Anterior cingulate cortex (tissue), 58 donors: ENCODE measurements around the gene SMG6.
"Not testable (repeated sequence)": the region's sequence is repeated elsewhere in the genome, so short reads cannot be mapped to it uniquely, and the experiment has no call there.

Source experiments
- DNase-seq, 58 donors: peaks; one replicate each; lab custom pipeline; 2025; lab: John Stamatoyannopoulos, UW

The SMG6 gene

DNA sequence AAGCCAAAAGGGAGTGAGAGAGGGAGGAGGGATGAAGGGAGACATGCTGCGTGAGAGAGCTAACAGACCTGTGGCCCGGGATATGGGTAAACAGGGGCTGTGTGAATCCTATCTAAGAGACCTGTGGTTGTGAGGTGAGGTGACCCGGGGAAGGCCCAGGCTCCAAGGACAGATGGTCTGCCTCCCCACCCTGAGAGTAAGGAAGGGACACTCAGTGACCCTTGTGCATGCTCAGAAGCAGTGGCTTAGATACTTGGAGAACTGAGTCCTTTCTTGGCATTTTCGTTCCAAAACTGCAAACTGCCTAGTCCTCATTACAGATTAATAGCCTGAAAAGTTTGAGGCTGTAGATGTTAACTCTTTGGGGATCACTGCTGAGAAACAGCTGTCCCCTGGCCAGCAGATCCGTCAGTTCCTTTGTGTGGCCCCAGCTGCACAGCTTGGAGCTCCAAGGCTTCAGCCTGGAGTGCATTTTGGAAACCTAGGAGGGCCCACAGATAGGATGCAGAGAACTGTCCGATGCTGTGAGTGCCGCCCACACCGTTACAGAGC is 121.6 kb downstream of the SMG6 start:
- no peak for DNase-seq

DNA sequence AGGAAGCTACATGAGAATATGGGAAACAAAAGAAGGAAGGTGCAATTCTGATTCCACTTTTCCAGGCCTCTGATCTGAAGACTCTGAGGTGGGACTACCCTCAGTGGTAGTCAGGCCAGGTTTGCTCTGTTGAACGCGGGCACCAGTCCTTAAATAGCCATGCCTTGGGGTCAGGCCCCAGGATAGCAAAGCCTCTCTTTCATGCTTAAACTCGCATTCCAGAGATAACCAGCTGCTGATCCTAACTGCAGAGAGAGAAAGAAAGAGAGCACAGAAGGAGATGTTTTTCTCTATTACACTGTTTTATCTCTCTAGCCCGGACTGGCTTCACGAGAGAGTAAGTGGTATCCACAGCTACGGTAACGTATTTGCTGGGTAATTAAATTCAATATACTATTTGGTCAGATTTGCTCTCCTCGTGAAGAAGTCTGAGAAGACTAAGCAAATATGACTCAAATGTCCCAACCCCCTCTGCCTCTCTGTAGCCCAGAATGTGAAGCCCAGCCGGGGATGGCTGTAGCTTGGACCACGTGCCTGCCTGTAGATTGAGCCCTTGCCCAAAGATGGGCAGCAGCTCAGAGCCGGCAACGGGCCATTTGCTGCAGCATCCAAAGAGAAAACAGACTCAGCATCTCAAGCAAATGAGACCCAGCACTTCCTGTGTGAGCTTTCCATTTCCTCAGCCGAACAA is 122.2 kb downstream of the SMG6 start:
- peak in 52 of 58 donors; percentile 24 to 84 (median 58) for DNase-seq

DNA sequence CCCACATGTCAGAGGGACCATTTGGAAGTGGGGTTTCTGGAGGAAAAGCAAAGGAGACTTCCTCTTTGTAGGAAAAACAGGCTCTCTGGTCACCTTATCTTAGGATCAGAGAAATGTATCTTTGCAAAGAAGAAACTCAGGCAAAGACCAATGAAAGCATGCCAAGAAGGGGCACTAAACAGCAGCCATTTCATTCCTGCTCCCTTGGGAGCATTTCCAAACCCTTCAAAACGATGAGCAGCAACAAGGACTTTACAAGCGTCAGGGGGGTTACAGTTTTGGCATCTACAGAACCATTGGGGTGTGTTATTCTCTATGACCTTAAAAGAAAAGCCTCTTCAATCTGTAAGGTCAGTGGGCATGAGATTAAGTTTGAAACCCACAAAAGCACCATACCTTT is 122.8 kb downstream of the SMG6 start:
- DNase-seq, result no peak

DNA sequence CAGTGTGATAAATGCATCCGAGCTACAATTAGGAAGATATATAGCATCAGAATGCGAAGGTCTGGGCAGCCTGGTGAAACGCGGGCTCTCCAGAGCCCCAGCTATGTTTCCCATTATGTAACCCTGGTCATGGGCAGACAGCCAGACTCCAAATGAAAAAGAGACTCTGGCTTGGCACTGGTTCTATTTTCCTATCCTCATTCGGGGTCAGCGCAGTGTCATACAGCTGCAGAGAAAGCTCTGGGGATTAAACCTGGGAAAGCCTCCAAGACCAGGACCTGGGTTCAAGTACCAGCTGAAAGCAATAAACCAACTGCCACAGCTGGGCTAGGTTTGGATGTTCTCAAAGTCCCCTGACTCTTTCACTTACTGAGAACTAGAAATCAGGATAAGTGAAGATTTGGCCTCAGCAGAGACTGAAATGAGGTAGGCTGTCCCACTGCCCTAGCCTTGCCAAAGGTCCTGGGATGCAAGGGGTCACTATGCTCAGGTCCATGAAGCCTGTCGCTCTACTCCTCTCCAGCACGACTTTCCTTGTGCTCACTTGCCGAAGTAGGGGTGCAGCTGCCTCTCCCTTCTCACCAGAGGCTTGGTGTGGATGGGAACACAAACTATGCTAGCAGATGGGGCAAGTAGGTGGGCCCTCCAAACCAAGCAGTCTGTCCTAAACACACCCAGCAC is 123.8 kb downstream of the SMG6 start:
- peak in 45 of 58 donors; percentile 11 to 82 (median 47) for DNase-seq

DNA sequence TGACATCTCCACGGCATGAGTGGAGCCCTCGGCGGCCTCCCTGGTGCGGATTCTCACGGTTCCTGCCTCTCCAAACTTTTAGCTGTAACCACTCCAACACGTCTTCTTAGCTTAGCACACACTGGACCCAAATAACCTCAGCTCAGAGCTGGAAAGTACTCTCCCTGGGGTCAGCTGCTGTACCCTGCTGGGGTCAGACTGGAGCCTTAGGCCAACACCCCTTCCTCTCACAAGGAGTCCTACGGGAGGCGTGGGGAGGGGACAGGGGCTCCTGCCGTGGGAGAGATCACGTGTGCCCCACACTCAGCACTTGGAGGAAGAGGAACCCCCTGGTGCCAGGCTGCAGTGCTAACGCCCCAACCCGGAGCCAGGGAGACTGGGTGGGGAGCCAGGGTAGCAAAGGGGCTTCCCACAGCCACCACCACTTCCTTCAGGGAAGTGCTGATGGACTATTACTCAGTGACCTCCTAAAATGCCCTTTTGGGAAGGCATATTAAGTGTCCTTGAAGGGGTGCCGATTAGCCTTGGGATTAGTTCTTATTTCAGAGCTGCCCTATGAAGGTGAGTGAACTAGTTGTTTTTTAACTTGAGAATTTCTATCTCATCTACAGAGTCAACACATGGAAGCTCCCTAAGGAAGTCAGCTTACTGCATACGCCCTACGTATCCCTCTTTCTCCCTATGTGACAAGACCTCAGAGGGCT is 124.6 kb downstream of the SMG6 start:
- peak in 1 of 58 donors; percentile 10 for DNase-seq

DNA sequence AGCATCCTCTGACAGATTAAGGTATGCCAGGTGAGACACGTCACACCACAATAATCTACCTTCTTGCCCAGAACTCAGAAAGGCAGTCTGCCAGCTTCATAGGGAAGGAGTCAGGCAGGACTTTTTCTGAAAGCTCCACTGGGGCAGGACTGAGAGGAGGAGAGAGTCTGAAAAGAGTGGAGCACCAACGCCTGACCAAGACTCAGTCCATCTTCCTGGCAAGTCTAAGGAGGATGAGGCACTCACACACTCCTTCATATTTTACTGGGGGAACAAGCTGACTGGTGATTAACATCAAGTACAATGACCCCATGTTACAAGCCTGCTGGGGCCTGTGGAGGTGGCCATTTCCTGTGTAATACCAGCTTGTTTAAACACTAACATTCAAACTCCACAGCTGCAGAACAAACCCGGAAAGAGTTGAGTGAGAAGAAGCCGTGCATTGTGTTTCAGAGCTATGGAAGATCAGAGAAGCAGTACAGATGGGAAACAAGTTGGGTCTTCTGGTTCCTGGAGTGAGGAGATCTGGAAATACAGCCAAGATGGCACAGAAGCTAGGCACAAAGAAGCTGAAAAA is 126.3 kb downstream of the SMG6 start:
- DNase-seq, result no peak

DNA sequence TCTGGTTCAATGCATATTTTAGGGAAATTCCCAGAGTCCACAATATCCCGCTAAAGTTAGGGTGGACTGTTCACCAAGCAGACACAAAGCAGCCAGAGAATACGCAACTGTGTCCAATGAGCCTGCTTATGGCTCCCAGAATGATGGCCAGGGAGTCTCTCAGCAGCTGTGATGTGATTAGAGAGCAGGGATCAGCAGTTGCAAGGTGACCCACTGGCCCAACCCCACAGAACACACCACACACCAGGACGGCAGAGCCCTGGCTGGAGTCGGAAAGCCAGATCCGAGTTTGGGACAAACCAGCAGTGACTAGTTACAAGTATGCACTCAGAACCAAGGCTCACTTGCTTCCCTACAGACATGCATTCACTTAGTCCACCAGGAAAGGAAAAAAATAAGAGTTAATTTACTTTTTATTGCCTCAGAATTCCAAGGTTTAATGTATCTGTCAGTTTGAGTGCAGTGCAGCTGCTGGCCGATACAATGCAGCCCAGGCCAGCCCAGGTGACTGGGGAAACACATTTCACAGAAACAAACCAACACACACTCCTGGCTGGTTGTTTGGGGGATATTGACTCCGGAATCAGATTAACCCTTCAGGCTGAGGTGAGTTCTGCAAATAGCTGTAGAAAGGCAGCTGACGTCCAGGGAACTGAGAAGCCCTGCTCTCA is 127.0 kb downstream of the SMG6 start:
- DNase-seq, result no peak

DNA sequence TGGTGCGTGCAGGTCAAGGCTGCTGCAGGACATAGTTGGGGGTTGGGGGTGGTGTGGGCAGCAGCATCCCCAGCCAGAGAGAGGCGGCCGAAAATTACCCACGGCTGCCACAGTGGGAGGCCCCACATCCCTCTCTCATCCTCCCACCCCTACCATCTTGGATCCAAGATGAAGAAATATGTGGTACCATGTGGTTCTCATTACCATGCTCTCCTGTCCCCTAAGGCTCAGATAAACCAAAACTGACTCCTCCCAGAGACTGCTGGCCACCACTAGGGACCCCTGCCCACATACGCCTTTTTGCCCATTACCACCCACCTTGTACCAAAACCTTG is 128.3 kb downstream of the SMG6 start:
- no peak for DNase-seq

DNA sequence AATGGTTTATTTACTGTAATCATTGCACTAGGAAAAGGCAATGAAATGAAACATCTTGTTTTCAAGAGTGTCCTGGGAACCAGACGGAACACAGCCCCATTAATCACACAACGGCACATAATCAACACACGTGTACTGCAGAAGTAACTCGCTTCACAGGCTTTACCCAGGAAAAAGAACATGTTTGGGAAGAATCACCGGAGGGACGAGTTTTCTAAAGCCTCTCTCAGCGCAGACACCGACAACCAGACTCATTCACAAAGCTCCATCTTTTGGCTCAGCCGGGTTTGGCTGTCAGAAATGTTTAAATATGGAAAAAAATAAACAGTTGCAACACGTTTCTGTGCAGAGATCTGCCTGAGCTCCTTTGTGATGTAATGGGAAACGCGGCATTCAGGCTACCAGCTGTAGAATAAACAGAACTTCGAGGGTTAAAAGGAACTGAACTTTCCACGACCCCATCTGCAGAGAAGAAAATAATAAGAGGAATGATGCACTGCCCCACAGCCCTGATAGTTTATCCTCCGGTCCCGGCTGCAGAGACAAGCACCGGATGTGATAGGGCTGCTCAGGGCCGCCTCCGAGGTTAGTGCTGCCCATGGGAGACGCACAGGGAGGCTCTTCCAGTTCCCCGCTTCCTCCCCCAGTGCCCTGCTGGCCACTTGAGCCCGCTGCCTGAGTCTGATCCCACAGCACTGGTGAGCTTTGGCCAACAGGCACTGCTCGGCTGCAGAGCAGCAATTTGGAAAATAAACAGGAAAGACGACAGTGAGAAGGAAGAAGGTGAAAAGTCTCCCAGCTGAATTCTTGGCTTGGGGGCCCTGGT is 128.9 kb downstream of the SMG6 start:
- peak in 4 of 58 donors; percentile 14 to 30 (median 16) for DNase-seq

DNA sequence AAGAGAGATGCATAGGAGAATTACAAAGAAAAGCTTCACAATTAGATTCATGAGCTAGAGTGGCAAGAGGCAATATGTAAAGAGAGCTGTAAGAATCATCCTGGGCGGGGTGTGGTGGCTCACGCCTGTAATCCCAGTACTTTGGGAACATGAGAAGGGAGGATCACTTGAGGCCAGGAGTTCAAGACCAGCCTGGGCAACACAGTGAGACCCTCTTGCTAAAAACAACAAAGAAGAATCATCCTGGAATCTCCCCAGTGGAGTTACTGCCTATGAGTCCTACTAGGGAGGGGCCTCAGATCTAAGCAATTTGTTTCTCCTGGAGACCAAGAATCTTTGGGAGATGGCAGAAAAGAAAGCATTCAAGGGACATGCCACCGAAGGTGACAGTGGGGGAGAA is 129.6 kb downstream of the SMG6 start:
- no peak for DNase-seq

DNA sequence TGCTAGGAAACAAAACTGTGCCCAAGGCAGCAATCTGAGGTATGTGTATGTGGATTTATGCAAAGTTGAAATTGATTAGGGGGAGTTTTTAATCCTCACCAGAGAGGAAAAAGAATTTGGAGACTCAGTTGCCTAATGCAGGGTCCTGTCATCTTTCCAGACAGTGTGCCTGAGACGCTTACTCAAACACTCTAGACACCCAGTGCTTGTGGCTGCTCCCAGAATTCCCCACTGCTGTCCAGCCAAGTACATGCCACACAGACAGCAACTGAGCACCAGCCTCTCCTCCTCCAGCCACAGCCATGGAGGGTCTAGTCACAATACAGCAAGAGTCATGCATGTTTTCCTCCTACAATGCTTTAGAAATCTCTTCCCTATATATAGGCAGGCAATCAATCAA is 130.6 kb downstream of the SMG6 start:
- peak in 5 of 58 donors; percentile 6 to 28 (median 9) for DNase-seq

DNA sequence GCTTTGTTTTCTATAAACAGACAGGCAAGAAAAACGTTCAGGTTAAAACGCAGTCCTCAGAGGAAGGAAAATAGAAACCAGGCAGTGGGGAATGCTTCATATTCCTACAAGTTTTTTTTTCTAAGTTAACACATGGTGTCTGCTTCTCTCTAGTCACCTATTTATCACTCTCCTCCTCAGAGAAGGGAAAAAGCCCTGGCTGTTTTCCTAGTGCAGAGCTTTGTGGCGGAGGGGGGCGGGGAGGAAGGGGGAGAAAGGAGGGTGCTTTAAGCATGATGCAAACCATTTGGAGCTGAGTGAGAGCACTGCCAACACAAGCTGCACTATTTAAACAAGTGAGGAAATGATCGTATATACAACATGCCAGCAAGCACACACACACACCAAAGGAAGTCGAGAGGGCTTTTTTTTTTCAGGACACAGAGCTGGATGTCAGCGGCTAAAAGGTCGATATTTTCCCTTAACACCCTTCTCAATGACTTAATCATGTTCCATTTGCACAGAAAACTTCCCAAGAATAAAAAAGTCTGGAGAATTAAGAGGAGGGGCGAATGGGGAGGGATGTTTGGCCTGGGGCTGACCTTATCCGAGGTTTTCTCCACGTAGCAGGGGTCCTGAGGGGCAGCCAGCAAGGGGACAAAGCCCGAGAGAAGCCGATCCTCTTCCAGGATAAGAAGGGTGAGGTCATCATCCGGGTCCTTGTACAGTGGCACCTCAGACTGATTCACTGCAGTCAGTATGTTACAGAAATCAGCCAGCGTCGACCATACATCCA is 131.3 kb downstream of the SMG6 start:
- peak in 41 of 58 donors; percentile 6 to 65 (median 33) for DNase-seq

DNA sequence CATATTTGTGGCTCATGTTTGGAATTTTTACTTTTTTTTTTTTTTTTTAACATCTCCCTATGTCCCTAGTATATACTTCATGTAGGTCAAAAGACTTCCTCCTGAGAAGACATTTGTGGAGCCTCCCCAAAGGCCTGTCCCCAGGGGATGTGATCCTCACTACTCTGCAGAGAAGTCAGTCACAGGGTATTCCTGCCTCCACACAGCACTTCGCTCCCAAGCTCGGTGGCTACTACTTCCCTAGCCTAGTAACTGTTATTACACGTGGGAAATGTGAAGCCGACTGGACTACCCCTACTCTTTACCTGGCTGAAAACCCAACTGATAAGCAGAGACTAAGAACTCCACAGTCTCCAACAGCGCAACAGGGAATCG is 131.9 kb downstream of the SMG6 start:
- DNase-seq, result no peak

DNA sequence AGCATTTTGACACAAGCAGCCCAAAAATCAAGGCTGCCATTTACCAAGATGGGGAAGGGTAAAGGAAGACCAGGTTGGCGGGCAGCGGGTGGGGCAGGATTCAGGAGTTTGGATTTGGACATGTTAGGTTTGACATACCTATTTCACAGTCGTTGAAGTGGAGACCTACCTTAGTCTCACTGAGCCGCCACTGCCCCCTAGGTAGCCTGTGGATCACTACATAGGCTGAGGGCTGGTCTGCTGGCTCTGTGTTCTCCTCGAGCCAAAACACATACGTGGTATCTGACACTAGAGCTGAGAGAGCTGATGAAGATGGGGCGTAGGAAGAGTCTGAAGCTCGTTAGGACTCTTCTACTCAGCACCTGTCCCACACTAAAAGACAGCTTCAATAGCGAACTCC is 133.6 kb downstream of the SMG6 start:
- no peak for DNase-seq

DNA sequence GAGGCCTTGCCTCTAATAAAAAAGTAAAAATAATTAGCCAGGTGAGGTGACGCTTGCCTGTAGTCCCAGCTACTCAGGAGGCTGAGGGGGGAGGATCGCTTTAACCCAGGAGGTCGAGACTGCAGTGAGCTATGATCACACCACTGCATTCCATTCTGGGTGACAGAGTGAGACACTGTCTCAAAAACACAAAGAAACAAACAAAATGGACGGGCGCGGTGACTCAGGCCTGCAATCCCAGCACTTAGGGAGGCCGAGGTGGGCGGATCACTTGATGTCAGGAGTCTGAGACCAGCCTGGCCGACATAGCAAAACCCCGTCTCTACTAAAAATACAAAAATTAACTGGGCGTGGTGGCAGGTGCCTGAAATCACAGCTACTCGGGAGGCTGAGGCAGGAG is 137.9 kb downstream of the SMG6 start:
- DNase-seq, result not testable (repeated sequence)

DNA sequence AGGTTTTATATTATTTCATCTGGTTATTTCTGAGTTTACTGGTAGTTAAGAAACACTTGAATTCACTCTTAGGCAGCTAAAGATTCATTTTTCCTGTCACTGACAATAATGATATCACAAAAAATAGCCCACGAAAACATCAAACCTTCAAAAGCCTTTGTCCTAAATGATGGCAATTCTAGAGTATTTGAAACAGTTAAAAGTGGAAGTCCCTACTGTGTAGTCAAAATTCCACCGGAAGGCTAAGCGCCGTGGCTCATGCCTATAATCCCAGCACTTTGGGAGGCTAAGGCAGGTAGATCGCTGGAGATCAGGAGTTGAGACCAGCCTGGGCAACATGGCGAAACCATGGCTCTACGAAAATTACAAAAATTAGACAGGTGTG is 145.2 kb downstream of the SMG6 start:
- no peak for DNase-seq

DNA sequence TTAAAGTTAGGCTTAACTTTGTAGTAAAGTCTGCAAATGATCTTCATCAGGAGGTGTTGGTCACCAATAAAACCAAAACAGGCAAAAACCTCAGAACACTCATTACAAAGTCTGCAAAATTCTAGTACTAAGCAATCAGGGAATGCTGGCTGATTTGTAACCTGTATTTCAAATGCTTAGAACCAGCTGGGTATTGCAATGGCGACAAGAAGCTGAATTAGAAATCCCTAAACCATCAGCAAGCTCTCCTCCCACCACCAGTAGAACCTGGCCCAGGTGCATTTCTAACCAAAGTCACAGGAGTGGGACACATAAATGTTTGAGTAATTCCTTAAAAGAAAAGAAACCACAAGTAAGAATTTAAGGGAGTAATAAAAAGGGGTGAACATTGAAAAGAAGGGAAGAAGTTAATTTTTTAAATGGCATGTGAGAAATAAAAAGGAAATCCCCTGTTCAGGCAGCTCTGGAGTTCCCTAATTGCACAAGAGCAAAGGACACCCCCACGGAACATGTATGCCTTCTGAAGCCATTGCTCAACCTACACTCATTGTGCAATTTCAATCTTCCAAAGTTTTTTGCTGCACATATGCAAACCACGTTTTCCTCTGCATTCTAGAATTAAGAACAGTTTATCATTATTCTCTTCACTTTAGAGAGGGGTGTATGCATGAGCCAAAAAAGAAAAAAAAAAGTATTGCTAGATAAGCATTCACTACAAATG is 145.8 kb downstream of the SMG6 start:
- DNase-seq, result no peak

DNA sequence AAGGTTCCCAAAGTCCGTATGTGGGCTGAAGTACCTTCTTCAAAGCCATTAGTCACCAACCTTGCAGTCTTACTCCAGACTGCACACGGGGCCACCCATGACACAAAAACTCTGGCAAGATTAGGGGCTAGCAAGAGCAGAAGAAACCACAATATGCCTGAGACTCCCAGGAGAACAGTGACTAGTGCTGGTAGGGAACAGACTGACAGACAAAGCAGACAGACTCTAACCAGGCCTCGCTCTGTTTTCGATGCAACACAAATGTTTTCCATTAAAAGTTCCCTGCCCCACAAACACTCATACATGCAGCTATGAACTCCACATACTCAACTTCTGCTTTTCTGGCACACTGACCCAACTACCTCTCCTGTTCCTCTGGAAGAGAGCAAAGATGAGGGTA is 146.5 kb downstream of the SMG6 start:
- no peak for DNase-seq
